ENCODE measurements around the gene UCMA. TPM values are rescaled to one million over a fixed set of nuclear protein-coding genes. Genes with fewer than 3 reads are reported as not detected.

Gene UCMA
- total RNA-seq, 4 donors from 2014 or later, result not detected

DNA sequence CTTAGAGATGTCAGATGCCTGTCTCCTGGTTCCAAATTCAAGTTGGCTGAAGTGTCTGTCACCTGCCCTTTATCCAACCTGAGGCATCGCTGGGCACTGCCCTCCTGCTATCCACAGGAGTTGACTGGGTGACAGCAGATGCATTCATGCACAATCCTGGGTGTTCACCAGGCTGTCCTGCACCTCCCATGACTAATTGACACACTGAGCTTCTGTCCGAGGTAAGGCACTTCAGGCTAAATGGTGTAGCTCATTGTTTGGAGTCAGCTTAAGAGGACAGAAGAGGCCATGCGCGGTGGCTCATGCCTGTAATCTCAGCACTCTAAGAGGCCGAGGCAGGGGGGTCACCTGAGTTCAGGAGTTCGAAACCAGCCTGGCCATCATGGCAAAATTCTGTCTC lies 2.4 kb downstream of the UCMA start:
- DNase-seq (ENCODE audit: low spot score), result no peak

DNA sequence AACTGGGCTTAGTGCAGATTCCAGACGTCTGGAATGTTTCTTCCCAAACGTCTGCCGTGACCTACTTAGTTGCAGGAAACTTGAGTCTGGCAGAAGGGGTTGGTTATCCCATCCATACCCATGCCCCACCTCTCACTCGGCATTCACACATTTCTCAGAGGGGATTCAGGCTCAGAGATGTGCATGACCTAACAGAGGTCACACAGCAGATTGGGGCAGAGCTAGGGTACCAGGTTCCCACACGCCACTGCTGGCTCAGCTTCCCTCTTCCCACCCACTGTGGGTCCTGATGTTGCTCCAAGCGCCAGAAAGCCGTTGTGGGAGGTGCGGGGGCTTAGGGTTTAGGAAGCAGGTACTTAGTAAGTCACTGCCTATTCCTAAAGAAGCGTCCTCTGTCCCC lies 3.0 kb downstream of the UCMA start:
- DNase-seq (ENCODE audit: low spot score) (no peak), ATAC-seq (ENCODE audit: low FRiP score) (no peak)
- TF ChIP-seq, protein P1, sequence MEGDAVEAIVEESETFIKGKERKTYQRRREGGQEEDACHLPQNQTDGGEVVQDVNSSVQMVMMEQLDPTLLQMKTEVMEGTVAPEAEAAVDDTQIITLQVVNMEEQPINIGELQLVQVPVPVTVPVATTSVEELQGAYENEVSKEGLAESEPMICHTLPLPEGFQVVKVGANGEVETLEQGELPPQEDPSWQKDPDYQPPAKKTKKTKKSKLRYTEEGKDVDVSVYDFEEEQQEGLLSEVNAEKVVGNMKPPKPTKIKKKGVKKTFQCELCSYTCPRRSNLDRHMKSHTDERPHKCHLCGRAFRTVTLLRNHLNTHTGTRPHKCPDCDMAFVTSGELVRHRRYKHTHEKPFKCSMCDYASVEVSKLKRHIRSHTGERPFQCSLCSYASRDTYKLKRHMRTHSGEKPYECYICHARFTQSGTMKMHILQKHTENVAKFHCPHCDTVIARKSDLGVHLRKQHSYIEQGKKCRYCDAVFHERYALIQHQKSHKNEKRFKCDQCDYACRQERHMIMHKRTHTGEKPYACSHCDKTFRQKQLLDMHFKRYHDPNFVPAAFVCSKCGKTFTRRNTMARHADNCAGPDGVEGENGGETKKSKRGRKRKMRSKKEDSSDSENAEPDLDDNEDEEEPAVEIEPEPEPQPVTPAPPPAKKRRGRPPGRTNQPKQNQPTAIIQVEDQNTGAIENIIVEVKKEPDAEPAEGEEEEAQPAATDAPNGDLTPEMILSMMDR (IDR thresholded peaks at IDR 0.05), result no peak

More for the DNA sequence above, 2.4 kb downstream of the UCMA start:
- TF ChIP-seq, protein P1 (IDR thresholded peaks at IDR 0.05), result no peak
- no peak for ATAC-seq (ENCODE audit: low FRiP score)

- DNase-seq (ENCODE audit: low spot score) (no peak), ATAC-seq (ENCODE audit: low FRiP score) (no peak)
- TF ChIP-seq, protein P1 (IDR thresholded peaks at IDR 0.05), result no peak
These were observed 7.1 kb downstream of the UCMA start for GRCh38 chr10:13227031-13227430.

DNA sequence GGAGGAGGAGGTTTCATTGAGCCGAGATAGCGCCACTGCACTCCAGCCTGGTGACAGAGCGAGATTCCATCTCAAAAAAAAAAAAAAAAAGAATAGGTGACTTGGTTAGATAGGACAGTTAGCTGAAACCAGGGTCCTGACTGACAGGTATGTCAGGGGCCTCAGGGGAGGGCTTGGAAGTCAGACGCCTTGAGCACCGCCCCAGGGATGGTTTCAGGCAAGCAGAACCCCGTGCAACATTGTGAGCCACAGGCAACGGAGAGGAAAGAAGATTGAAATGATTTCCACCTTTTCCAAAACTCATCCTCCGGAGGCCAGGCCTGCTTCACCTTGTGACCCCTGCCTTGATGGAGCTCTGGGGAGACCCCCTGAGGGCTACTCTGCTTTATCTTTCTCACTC lies 8.6 kb downstream of the UCMA start:
- ATAC-seq (ENCODE audit: low FRiP score), result no peak
- no peak for DNase-seq (ENCODE audit: low spot score)
- TF ChIP-seq, protein P1 (IDR thresholded peaks at IDR 0.05), result no peak

GRCh38 chr10:13224210-13224995 lies 9.8 kb downstream of the UCMA start:
- TF ChIP-seq, protein P1 (IDR thresholded peaks at IDR 0.05), result no peak

DNA sequence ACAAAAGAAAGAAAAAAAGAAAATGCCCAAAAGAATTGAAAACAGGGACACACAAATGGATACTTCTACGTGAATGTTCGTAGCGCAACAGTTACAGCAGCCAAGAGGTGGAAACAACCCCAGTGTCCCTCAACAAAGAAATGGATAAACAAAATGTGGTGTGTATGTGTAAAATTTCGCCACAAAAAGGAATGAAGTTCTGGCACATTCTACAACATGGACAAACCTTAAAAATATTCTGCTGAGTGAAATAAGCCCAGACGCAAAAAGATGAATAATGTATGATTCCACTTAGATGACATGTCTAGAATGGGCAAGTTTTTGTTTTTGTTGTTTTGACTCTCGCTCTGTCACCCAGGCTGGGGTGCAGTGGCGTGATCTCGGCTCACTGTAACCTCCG lies 10.9 kb downstream of the UCMA start:
- TF ChIP-seq, protein P1 (IDR thresholded peaks at IDR 0.05), result no peak
- no peak for ATAC-seq (ENCODE audit: low FRiP score)
- no peak for DNase-seq (ENCODE audit: low spot score)

More at GRCh38 chr10:13224210-13224995, 9.8 kb downstream of the UCMA start:
- DNase-seq (ENCODE audit: low spot score), result no peak
- no peak for ATAC-seq (ENCODE audit: low FRiP score)

- TF ChIP-seq, protein P1 (IDR thresholded peaks at IDR 0.05), result no peak
- DNase-seq (ENCODE audit: low spot score), result no peak
- ATAC-seq (ENCODE audit: low FRiP score), result no peak
These were observed 11.6 kb downstream of the UCMA start for GRCh38 chr10:13222566-13222965.

Data from omental fat pad (tissue), 4 donors.